Ovary (tissue), 9 donors: ENCODE measurements around the gene SPATA2L. TPM values are rescaled to one million over a fixed set of nuclear protein-coding genes. Genes with fewer than 3 reads are reported as not detected.
A peak's percentile ranks its signal among the peaks of the same experiment; 100 is the strongest.
"Not testable (repeated sequence)": the region's sequence is repeated elsewhere in the genome, so short reads cannot be mapped to it uniquely, and the experiment has no call there.

ENCODE experiments used
- DNase-seq, 5 donors: peaks; one replicate each; pipeline ENCODE4 v3.0.0-alpha.2; 2019 to 2020
- H3K27ac ChIP-seq, 2 donors: fragments of 200-600 bp; one replicate each; pipeline versions ENCODE4 v1.5.1 to v1.8.0; 2019 to 2022
- H3K27me3 ChIP-seq: fragments of 200-600 bp; one replicate; pipeline ENCODE4 v1.8.0; 2022
- H3K36me3 ChIP-seq: fragments of 200-600 bp; sonication (generic); one replicate; pipeline ENCODE4 v1.5.1; 2019
- H3K4me1 ChIP-seq: one replicate; pipeline ENCODE4 v1.8.1; 2013; ENCODE audit warnings: mild to moderate bottlenecking, moderate library complexity; ENCODE audit not compliant: insufficient read depth
- H3K4me3 ChIP-seq: fragments of 200-600 bp; sonication (generic); one replicate; pipeline ENCODE4 v1.5.1; 2017
- H3K9me3 ChIP-seq, 2 donors: fragments of 200-600 bp in 1 of 2; sonication (generic) in 1 of 2; one replicate each; pipeline versions ENCODE4 v1.5.1 to v1.8.1; 2013 to 2019; ENCODE audit warnings: mild to moderate bottlenecking in 1 of 2, moderate library complexity in 1 of 2
- CTCF ChIP-seq, 3 donors: fragments of 450-650 bp in 2 of 3; fragments of 200-600 bp in 1 of 3; IDR thresholded peaks; one replicate each; pipeline versions ENCODE4 v1.5.1 to v1.8.0; 2016 to 2022; ENCODE audit warnings: antibody characterized with exemption in 3 of 3, mild to moderate bottlenecking in 1 of 3
- EP300 ChIP-seq: sonication (generic); formaldehyde crosslinking; IDR thresholded peaks from one replicate; pipeline ENCODE4 v1.6.1; 2017; ENCODE audit warnings: antibody characterized with exemption
- POLR2A ChIP-seq: fragments of 450-650 bp; IDR thresholded peaks from one replicate; pipeline ENCODE4 v1.6.1; 2017; ENCODE audit warnings: antibody characterized with exemption, mild to moderate bottlenecking, moderate library complexity
- WGBS, 3 donors: extraction: QIAGEN DNeasy Blood & Tissue Kit in 1 of 3; methylation state at CpG; one replicate each; pipeline versions ENCODE4 v1.1.5 to v1.1.7; 2013 to 2017; 5-methylcytosine and 5-hydroxymethylcytosine counted together
- intact Hi-C, 4 donors: fragments of 100-400 bp; cut with DNase I; formaldehyde crosslinking; loops; one replicate each; pipeline versions ENCODE4 v1.11.0 to v1.15.1; 2022 to 2023
- polyA plus RNA-seq, 2 donors: library from polyadenylated mRNA; stranded (reverse); fragments of 200-250 nt in 1 of 2; fragments of 350-450 nt in 1 of 2; fragmentation: Illumina TruSeq in 1 of 2; extraction: RNeasy Lipid Tissue Mini Kit (QIAGEN cat#74804) in 1 of 2; gene quantifications; one replicate each; pipeline ENCODE4 v1.2.3, GENCODE V29; 2013 to 2014
- total RNA-seq, 7 donors: library from RNA; depleted of rRNA in 2 of 7; stranded (reverse); fragments of >200 nt in 2 of 7; fragmentation: NEBNext Ultra II Directional in 3 of 7; extraction: Animal tissue kit (Norgen Biotek cat#: 25700) in 3 of 7; gene quantifications; one replicate each; pipeline versions ENCODE4 v1.1.0 to v1.2.4, GENCODE V29; 2016 to 2023
- donor health status: DM: no; HTN: no; CAD: no; lungs with moderate emphysema.
- donor health status: DM: no; HTN: no; CAD: no.
- donor health status: Bipolar disorder and iron deficiency.
- donor health status: DM: yes; HTN: yes; CAD: no.
- donor health status: DM: no; HTN: no; CAD: no.
- donor health status: DM: yes; HTN: yes; CAD: no.

Gene SPATA2L
- total and polyA plus RNA-seq, 9 donors, result 0.42 to 29.8 (median 5.2) TPM

GRCh38 chr16:89690392-89690901, 11.1 kb downstream of the SPATA2L start:
- WGBS, 3 donors, result 87 to 90% (median 90%) methylated on average over 16 of the region's 16 CpGs
- H3K4me3 ChIP-seq, result no peak overlapping the region
- no peaks in the 10 kb centered on the region for H3K36me3 ChIP-seq
- DNase-seq, result no peak
- H3K27me3 ChIP-seq, result no peaks in the 10 kb centered on the region
- intact Hi-C loops, result no loop called here
- no peaks in the 10 kb centered on the region for H3K9me3 ChIP-seq
- peaks cover 6% of the 10 kb centered on the region for H3K4me1 ChIP-seq
- H3K27ac ChIP-seq, result no peak overlapping the region
- TF ChIP-seq CTCF (IDR thresholded peaks at IDR 0.05) (no peak), EP300 (no peak), POLR2A (no peak)

- H3K27me3 ChIP-seq, H3K27ac ChIP-seq, DNase-seq, H3K36me3 ChIP-seq, H3K4me1 ChIP-seq, H3K9me3 ChIP-seq, intact Hi-C loops, H3K4me3 ChIP-seq: not testable (repeated sequence)
- WGBS, 3 donors, result 79 to 92% (median 91%) methylated on average over 4 of the region's 4 CpGs
Observed at GRCh38 chr16:89689621-89690020, 11.9 kb downstream of the SPATA2L start.

GRCh38 chr16:89689142-89689541, 12.4 kb downstream of the SPATA2L start:
- 91 to 95% (median 94%) methylated on average over 13 of the region's 13 CpGs for WGBS, 3 donors
- no peaks in the 10 kb centered on the region for H3K36me3 ChIP-seq

GRCh38 chr16:89688395-89688794, 13.1 kb downstream of the SPATA2L start:
- no peak overlapping the region for H3K4me3 ChIP-seq
- H3K9me3 ChIP-seq, result no peaks in the 10 kb centered on the region
- WGBS, 3 donors, result 86 to 93% (median 88%) methylated on average over 5 of the region's 5 CpGs
- no peak overlapping the region for H3K27ac ChIP-seq
- no peaks in the 10 kb centered on the region for H3K36me3 ChIP-seq
- TF ChIP-seq CTCF (IDR thresholded peaks at IDR 0.05) (no peak), POLR2A (no peak), EP300 (no peak)
- peaks cover 6% of the 10 kb centered on the region for H3K4me1 ChIP-seq
- no peaks in the 10 kb centered on the region for H3K27me3 ChIP-seq
- no peak for DNase-seq
- intact Hi-C loops, result no loop called here

More at GRCh38 chr16:89689142-89689541, 12.4 kb downstream of the SPATA2L start:
- Histone ChIP-seq H3K9me3 (no peaks in the 10 kb centered on the region), H3K4me3 (no peak overlapping the region), H3K27ac (no peak overlapping the region), H3K4me1 (peaks cover 6% of the 10 kb centered on the region), H3K27me3 (no peaks in the 10 kb centered on the region)
- TF ChIP-seq EP300 (no peak), CTCF (IDR thresholded peaks at IDR 0.05) (no peak), POLR2A (no peak)
- intact Hi-C loops, result no loop called here
- DNase-seq, result no peak

- Histone ChIP-seq H3K36me3 (no peaks in the 10 kb centered on the region), H3K9me3 (no peaks in the 10 kb centered on the region), H3K4me1 (peaks cover 6% of the 10 kb centered on the region), H3K27ac (peak overlapping the region; percentile 42 to 92), H3K27me3 (no peaks in the 10 kb centered on the region), H3K4me3 (peak overlapping the region; percentile 87)
- no peak for TF ChIP-seq EP300
- no peak for TF ChIP-seq POLR2A
- TF ChIP-seq CTCF (IDR thresholded peaks at IDR 0.05), result no peak
- DNase-seq, result no peak
- WGBS, 3 donors, result 9 to 17% (median 11%) methylated on average over 23 to 42 of the region's 42 CpGs
- intact Hi-C loops, result no loop called here
Observed at GRCh38 chr16:89687092-89687940, 14.2 kb downstream of the SPATA2L start.
